Naive thymus-derived CD4-positive, alpha-beta T cell (primary cell): ENCODE data around the gene BCL2L13. TPM values are rescaled to one million over a fixed set of nuclear protein-coding genes. Genes with fewer than 3 reads are reported as not detected.
"Not testable (repeated sequence)": the region's sequence is repeated elsewhere in the genome, so short reads cannot be mapped to it uniquely, and the experiment has no call there.

Source experiments
- ATAC-seq: fragments of 150-1000 bp; cut with Tn5 transposase; 2 replicates; pipeline ENCODE4 v1.10.0; 2021; ENCODE audit warnings: mild to moderate bottlenecking, moderate library complexity
- CTCF ChIA-PET: fragments of 350-600 bp; sonication (Branson Sonifier 250); formaldehyde crosslinking; loops from one replicate; lab custom pipeline; 2021; ENCODE audit warnings: antibody characterized with exemption; lab: Charles Lee
- POLR2A ChIA-PET: fragments of 350-600 bp; sonication (Branson Sonifier 250); formaldehyde crosslinking; loops from one replicate; lab custom pipeline; 2021; ENCODE audit warnings: antibody characterized with exemption, inconsistent platforms; lab: Charles Lee
- DNase-seq, 9 donors: peaks; one replicate each; pipeline versions ENCODE4 v3.0.0 to v3.0.0-alpha.2; 2020 to 2022; ENCODE audit warnings: mixed read lengths in 1 of 9
- H3K27ac ChIP-seq: one replicate; pipeline ENCODE4 v1.7.0; 2013; ENCODE audit warnings: mild to moderate bottlenecking, low read depth, low read length, moderate library complexity
- H3K27me3 ChIP-seq, 2 donors: one replicate each; pipeline ENCODE4 v1.7.0; 2013; ENCODE audit warnings: low read length in 2 of 2, mild to moderate bottlenecking in 2 of 2, moderate library complexity in 2 of 2; ENCODE audit not compliant: control insufficient read depth in 2 of 2, insufficient read depth in 2 of 2
- H3K36me3 ChIP-seq, 3 experiments: 1 replicate in 2 of 3; 2 replicates in 1 of 3; pipeline ENCODE4 v1.7.0; 2013; ENCODE audit warnings: low read length in 3 of 3, mild to moderate bottlenecking in 3 of 3, moderate library complexity in 1 of 3; ENCODE audit not compliant: insufficient read depth in 3 of 3, control insufficient read depth in 2 of 3
- H3K4me1 ChIP-seq, 2 donors: one replicate each; pipeline ENCODE4 v1.7.0; 2013; ENCODE audit warnings: low read length in 2 of 2, mild to moderate bottlenecking in 2 of 2, moderate library complexity in 1 of 2; ENCODE audit not compliant: control insufficient read depth in 2 of 2, insufficient read depth in 2 of 2
- H3K4me3 ChIP-seq: 2 replicates; pipeline ENCODE4 v1.7.0; 2013; ENCODE audit warnings: mild to moderate bottlenecking, low read length
- H3K9me3 ChIP-seq, 3 experiments: 1 replicate in 2 of 3; 2 replicates in 1 of 3; pipeline ENCODE4 v1.7.0; 2013; ENCODE audit warnings: low read length in 3 of 3; ENCODE audit not compliant: control insufficient read depth in 2 of 3
- H3K27ac Mint-ChIP-seq, 9 donors: one replicate each; pipeline ENCODE4 v1.8.0; 2020 to 2022; ENCODE audit warnings: mixed read lengths in 9 of 9, mild to moderate bottlenecking in 8 of 9, moderate library complexity in 5 of 9, inconsistent platforms in 2 of 9
- H3K27me3 Mint-ChIP-seq, 5 donors: one replicate each; pipeline ENCODE4 v1.8.0; 2021 to 2022; ENCODE audit warnings: mixed read lengths in 5 of 5, mild to moderate bottlenecking in 1 of 5
- H3K36me3 Mint-ChIP-seq, 5 donors: one replicate each; pipeline ENCODE4 v1.8.0; 2020 to 2022; ENCODE audit warnings: mixed read lengths in 5 of 5, mild to moderate bottlenecking in 3 of 5, inconsistent platforms in 1 of 5
- H3K4me1 Mint-ChIP-seq, 7 donors: one replicate each; pipeline ENCODE4 v1.8.0; 2020 to 2022; ENCODE audit warnings: mixed read lengths in 7 of 7, mild to moderate bottlenecking in 3 of 7, inconsistent platforms in 1 of 7
- H3K4me3 Mint-ChIP-seq, 10 donors: one replicate each; pipeline ENCODE4 v1.8.0; 2020 to 2022; ENCODE audit warnings: mild to moderate bottlenecking in 10 of 10, mixed read lengths in 10 of 10, moderate library complexity in 6 of 10, inconsistent platforms in 2 of 10
- H3K9me3 Mint-ChIP-seq, 11 donors: one replicate each; pipeline ENCODE4 v1.8.0; 2020 to 2022; ENCODE audit warnings: mixed read lengths in 11 of 11, mild to moderate bottlenecking in 4 of 11, inconsistent platforms in 1 of 11, moderate library complexity in 1 of 11
- intact Hi-C, 2 donors: fragments of 100-400 bp; cut with micrococcal nuclease; formaldehyde crosslinking; loops; one replicate each; pipeline ENCODE4 v1.15.1; 2023
- polyA plus RNA-seq, 2 donors: library from polyadenylated mRNA; unstranded; fragments of 300-500 nt; fragmentation: Illumina TruSeq; gene quantifications; one replicate each; pipeline ENCODE4 v1.2.3, GENCODE V29; 2021
- total RNA-seq, 6 experiments: library from RNA in 5 of 6; stranded (reverse) in 5 of 6; gene quantifications; 1 replicate in 5 of 6; 2 replicates in 1 of 6; pipeline ENCODE4 v1.2.3 and lab custom pipeline; 2021 to 2026

BCL2L13 gene
- total and polyA plus RNA-seq, 7 experiments from 2014 or later = 21.9 to 48.0 (median 33.0) TPM

GRCh38 chr22:17655289-17655688 is 16.7 kb downstream of the BCL2L13 start:
- H3K27ac ChIP-seq = no peak overlapping the region
- CTCF ChIA-PET = no interaction called here
- DNase-seq (no peak), ATAC-seq (no peak)
- H3K4me1 Mint-ChIP-seq = peaks cover 0 to 13% (median 5%) of the 10 kb centered on the region in 7 donors
- no peaks in the 10 kb centered on the region for H3K27me3 ChIP-seq
- intact Hi-C loops = no loop called here
- no peak overlapping the region for H3K4me3 ChIP-seq
- POLR2A ChIA-PET = interaction anchor here (0.5 kb wide), 1 partner anchor 1147 kb away, joined by 4 read pairs; no protein-coding TSS in a partner anchor
- H3K36me3 ChIP-seq = peaks cover 0 to 25% (median 0%) of the 10 kb centered on the region in 3 experiments
- H3K27ac Mint-ChIP-seq = no peak overlapping the region
- H3K4me3 Mint-ChIP-seq = no peak overlapping the region
- no peaks in the 10 kb centered on the region for H3K4me1 ChIP-seq
- no peaks in the 10 kb centered on the region for H3K27me3 Mint-ChIP-seq
- peaks cover 0 to 20% (median 4%) of the 10 kb centered on the region in 5 donors for H3K36me3 Mint-ChIP-seq
- H3K9me3 ChIP-seq = no peaks in the 10 kb centered on the region
- no peaks in the 10 kb centered on the region for H3K9me3 Mint-ChIP-seq

GRCh38 chr22:17656870-17657395 is 18.4 kb downstream of the BCL2L13 start:
- intact Hi-C loops = no loop called here
- POLR2A ChIA-PET = no interaction called here

GRCh38 chr22:17664414-17665055 is 26.0 kb downstream of the BCL2L13 start:
- Mint-ChIP-seq H3K27ac (no peak overlapping the region), H3K4me3 (no peak overlapping the region), H3K4me1 (peaks cover 0 to 21% (median 11%) of the 10 kb centered on the region in 7 donors), H3K9me3 (peaks cover 0 to 7% (median 0%) of the 10 kb centered on the region in 11 donors), H3K27me3 (no peaks in the 10 kb centered on the region), H3K36me3 (peaks cover 11 to 51% (median 33%) of the 10 kb centered on the region in 5 donors)
- no peak for ATAC-seq
- H3K27ac ChIP-seq = no peak overlapping the region
- intact Hi-C loops = no loop called here
- H3K4me3 ChIP-seq = no peak overlapping the region
- H3K9me3 ChIP-seq = no peaks in the 10 kb centered on the region
- no peaks in the 10 kb centered on the region for H3K4me1 ChIP-seq
- no peaks in the 10 kb centered on the region for H3K27me3 ChIP-seq
- POLR2A ChIA-PET = no interaction called here
- CTCF ChIA-PET = no interaction called here
- peaks cover 0 to 34% (median 5%) of the 10 kb centered on the region in 3 experiments for H3K36me3 ChIP-seq
- DNase-seq = no peak

More at GRCh38 chr22:17656870-17657395, 18.4 kb downstream of the BCL2L13 start:
- Histone ChIP-seq H3K27ac (no peak overlapping the region), H3K36me3 (peaks cover 0 to 33% (median 0%) of the 10 kb centered on the region in 3 experiments), H3K9me3 (no peaks in the 10 kb centered on the region), H3K27me3 (no peaks in the 10 kb centered on the region), H3K4me3 (no peak overlapping the region), H3K4me1 (no peaks in the 10 kb centered on the region)
- Mint-ChIP-seq H3K36me3 (peaks cover 0 to 29% (median 4%) of the 10 kb centered on the region in 5 donors), H3K4me3 (no peak overlapping the region), H3K9me3 (no peaks in the 10 kb centered on the region), H3K4me1 (peaks cover 0 to 9% (median 5%) of the 10 kb centered on the region in 7 donors), H3K27ac (no peak overlapping the region), H3K27me3 (no peaks in the 10 kb centered on the region)
- DNase-seq (no peak), ATAC-seq (no peak)
- CTCF ChIA-PET = no interaction called here

GRCh38 chr22:17665248-17665647 is 26.7 kb downstream of the BCL2L13 start:
- Mint-ChIP-seq H3K36me3 (peaks cover 11 to 46% (median 38%) of the 10 kb centered on the region in 5 donors), H3K4me1 (peaks cover 0 to 26% (median 11%) of the 10 kb centered on the region in 7 donors), H3K4me3 (no peak overlapping the region), H3K27ac (peak overlapping the region in 1 of 9 donors; percentile 6), H3K9me3 (peaks cover 0 to 7% (median 0%) of the 10 kb centered on the region in 11 donors), H3K27me3 (no peaks in the 10 kb centered on the region)
- H3K9me3 ChIP-seq = no peaks in the 10 kb centered on the region
- ChIA-PET CTCF (no interaction called here), POLR2A (no interaction called here)
- H3K27me3 ChIP-seq = no peaks in the 10 kb centered on the region
- DNase-seq = no peak
- intact Hi-C loops = no loop called here
- no peak for ATAC-seq
- no peak overlapping the region for H3K27ac ChIP-seq
- H3K36me3 ChIP-seq = peaks cover 0 to 30% (median 5%) of the 10 kb centered on the region in 3 experiments
- no peak overlapping the region for H3K4me3 ChIP-seq
- H3K4me1 ChIP-seq = no peaks in the 10 kb centered on the region

GRCh38 chr22:17665854-17666253 is 27.3 kb downstream of the BCL2L13 start:
- Mint-ChIP-seq H3K36me3 (peaks cover 11 to 50% (median 40%) of the 10 kb centered on the region in 5 donors), H3K9me3 (peaks cover 0 to 7% (median 0%) of the 10 kb centered on the region in 11 donors), H3K4me3 (no peak overlapping the region), H3K4me1 (peaks cover 0 to 26% (median 11%) of the 10 kb centered on the region in 7 donors), H3K27ac (peak overlapping the region in 1 of 9 donors; percentile 6), H3K27me3 (no peaks in the 10 kb centered on the region)
- Histone ChIP-seq H3K9me3 (no peaks in the 10 kb centered on the region), H3K4me1 (no peaks in the 10 kb centered on the region), H3K27me3 (no peaks in the 10 kb centered on the region), H3K36me3 (peaks cover 0 to 28% (median 5%) of the 10 kb centered on the region in 3 experiments), H3K27ac (no peak overlapping the region), H3K4me3 (no peak overlapping the region)
- ATAC-seq (no peak), DNase-seq (no peak)
- POLR2A ChIA-PET = no interaction called here
- CTCF ChIA-PET = no interaction called here
- intact Hi-C loops = no loop called here

- ATAC-seq, intact Hi-C loops, H3K9me3 ChIP-seq, H3K27me3 ChIP-seq, H3K4me3 ChIP-seq, H3K27me3 Mint-ChIP-seq, CTCF ChIA-PET, H3K9me3 Mint-ChIP-seq, DNase-seq, H3K4me1 ChIP-seq, H3K27ac Mint-ChIP-seq, H3K4me3 Mint-ChIP-seq, POLR2A ChIA-PET, H3K27ac ChIP-seq, H3K36me3 ChIP-seq: not testable (repeated sequence)
- Mint-ChIP-seq H3K36me3 (peaks cover 0 to 41% (median 11%) of the 10 kb centered on the region in 5 donors), H3K4me1 (peaks cover 6 to 48% (median 31%) of the 10 kb centered on the region in 7 donors)
These were observed 33.0 kb downstream of the BCL2L13 start for GRCh38 chr22:17671521-17672092.
